Measurements from ENCODE around the gene FOXD3.
A peak's percentile ranks its signal among the peaks of the same experiment; 100 is the strongest.

DNA sequence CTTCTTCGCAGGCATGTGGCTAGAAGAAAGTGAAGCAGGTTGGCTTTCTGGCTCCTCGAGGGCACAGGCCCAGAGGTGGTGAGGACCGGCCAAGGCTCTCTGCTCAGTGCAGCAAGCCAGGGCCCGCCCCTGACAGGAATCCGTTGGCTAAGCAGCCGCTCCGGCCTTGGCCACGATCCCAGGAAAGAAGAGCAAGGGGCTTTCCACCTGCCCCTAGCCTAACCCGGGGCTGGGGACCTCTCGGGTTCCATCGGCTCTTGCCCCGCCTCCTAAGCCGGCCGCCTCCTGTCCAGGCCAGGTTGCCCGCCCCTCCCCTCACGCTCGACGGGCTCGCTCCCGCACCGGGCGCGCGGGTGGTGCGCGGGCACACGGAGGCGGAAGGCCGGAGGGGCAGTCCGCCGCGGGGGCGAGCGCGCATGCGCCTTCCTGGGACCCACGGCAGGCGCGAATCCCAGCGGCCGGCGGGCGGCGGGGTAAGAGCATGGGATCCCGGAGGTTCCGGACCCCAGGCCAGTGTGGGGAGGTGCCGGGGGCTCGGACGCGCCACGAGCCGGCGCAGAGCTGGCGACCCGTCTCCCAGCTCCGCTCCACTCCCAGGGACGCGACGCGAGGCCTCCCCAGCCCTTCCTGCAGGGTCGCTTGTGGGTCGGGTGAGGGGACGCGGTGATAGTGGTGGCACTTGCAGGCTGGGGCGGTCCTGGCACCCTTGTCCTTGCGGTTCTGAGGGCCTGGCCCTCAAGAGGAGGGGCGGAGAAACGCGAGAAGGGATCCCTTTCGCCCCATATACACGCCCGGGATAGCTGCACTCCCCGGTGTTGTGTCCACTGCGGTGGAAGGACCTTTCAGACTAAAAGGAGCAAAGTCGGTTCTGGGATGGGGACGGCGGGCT is 45.1 kb downstream of the FOXD3 start, which contains the start of gene ALG6:
- no peak for TF ChIP-seq CTCF (IDR thresholded peaks at IDR 0.05)
- TF ChIP-seq POLR2A (IDR thresholded peaks at IDR 0.05): peak; percentile 50
- no peak for TF ChIP-seq EP300 (IDR thresholded peaks at IDR 0.05)
